Skeletal muscle cell (primary cell): ENCODE data around the gene PLGRKT.
"Not testable (repeated sequence)": the region's sequence is repeated elsewhere in the genome, so short reads cannot be mapped to it uniquely, and the experiment has no call there.

Source experiments
- DNase-seq: peaks from one replicate; pipeline ENCODE4 v3.0.0-alpha.2; 2010; ENCODE audit warnings: low read depth
- H3K4me3 ChIP-seq: 2 replicates; pipeline ENCODE4 v1.5.1; 2011; ENCODE audit warnings: low read depth, mild to moderate bottlenecking, control low read depth, low read length, moderate library complexity

PLGRKT gene

DNA sequence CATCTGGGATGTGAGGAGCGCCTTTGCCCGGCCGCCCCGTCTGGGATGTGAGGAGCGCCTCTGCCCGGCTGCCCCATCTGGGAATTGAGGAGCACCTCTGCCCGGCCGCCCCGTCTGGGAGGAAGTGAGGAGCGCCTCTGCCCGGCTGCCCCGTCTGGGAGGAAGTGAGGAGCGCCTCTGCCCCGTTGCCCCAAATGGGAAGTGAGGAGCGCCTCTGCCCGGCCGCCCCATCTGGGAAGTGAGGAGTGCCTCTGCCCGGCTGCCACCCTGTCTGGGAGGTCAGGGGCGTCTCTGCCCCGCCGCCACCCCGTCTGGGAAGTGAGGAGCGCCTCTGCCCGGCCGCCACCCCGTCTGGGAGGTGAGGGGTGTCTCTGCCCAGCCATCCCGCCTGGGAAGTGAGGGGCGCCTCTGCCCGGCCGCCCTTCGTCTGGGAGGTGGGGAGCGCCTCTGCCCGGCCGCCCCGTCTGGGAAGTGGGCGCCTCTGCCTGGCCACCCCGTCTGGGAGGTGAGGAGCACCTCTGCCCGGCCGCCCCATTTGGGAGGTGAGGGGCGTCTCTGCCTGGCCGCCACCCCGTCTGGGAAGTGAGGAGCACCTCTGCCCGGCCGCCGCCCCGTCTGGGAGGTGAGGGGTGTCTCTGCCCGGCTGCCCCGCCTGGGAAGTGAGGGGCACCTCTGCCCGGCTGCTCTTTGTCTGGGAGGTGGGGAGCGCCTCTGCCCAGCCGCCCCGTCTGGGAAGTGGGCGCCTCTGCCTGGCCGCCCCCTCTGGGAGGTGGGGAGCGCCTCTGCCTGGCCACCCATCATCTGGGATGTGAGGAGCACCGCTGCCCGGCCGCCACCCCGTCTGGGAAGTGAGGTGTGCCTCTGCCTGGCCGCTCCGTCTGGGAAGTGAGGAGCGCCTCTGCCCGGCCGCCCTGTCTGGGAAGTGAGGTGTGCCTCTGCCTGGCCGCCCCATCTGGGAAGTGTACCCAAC, 3.6 kb downstream of the PLGRKT start:
- not testable (repeated sequence) for H3K4me3 ChIP-seq, DNase-seq

DNA sequence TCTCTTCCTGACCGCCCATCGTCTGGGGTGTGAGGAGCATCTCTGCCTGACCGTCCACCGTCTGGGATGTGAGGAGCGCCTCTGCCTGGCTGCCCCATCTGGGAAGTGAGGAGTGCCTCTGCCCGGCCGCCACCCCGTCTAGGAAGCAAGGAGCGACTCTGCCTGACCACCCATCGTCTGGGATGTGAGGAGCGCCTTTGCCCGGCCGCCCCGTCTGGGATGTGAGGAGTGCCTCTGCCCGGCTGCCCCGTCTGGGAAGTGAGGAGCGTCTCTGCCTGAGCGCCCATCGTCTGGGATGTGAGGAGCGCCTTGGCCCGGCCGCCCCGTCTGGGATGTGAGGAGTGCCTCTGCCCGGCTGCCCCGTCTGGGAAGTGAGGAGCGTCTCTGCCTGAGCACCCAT, 4.4 kb downstream of the PLGRKT start:
- not testable (repeated sequence) for DNase-seq, H3K4me3 ChIP-seq

GRCh38 chr9:5432890-5433289, 4.8 kb downstream of the PLGRKT start:
- H3K4me3 ChIP-seq, DNase-seq: not testable (repeated sequence)

GRCh38 chr9:5430912-5431311, 6.8 kb downstream of the PLGRKT start:
- H3K4me3 ChIP-seq = no peak overlapping the region
- DNase-seq = no peak

GRCh38 chr9:5429873-5430564, 7.7 kb downstream of the PLGRKT start:
- H3K4me3 ChIP-seq = no peak overlapping the region
- no peak for DNase-seq

DNA sequence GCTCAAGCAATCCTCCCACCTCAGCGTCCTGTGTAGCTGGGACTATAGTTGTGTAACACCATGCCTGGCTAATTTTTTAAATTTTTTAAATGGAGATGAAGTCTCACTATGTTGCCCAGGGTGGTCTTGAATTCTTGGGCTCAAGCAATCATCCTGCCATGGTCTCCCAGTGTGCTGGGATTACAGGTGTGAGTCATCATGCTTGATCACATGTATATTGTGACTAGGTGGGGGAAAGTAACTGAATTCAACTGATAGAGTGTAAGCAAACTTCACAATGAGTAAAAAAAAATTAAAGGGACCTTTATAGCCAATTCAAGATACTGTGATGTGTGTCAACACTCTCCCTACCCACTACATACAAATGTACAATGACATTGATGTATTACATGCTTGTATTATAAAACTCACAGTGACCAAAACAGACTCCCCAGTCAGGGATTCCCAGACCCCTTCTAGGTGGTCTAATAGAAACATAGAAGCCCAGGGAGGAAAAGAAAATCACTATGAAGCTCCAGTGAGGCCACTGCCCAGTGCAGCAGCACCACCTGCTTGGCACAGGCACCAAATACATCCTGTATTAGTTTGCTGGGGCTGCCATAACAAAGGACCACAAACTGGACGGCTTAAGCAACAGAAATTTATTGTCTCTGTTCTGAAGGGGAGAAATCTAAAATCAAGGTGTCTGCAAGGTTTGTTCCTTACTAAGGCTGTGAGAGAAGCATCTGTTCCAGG, 8.8 kb downstream of the PLGRKT start:
- H3K4me3 ChIP-seq = no peak overlapping the region
- no peak for DNase-seq

DNA sequence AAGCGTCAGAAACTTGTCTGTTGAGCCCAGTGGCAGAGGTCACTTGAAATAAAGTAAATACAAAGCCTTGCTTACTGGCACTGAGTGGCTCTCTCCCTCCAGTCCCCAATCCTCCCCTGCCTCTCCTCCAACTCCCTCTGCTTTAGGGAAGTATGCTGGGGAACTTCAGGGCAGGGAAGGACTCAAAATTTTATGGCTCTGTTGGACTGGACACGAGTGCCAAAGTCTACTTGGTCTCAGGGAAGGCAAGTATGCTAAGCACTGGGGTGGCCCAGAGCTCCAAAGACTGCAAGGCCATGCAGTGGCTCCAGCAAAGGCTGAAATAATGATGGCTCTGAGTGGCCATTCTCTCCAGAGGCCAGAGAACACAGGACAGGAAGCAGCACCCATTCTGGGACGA, 9.6 kb downstream of the PLGRKT start:
- no peak overlapping the region for H3K4me3 ChIP-seq
- DNase-seq = no peak

GRCh38 chr9:5427005-5427404, 10.7 kb downstream of the PLGRKT start:
- DNase-seq = no peak
- H3K4me3 ChIP-seq = no peak overlapping the region

DNA sequence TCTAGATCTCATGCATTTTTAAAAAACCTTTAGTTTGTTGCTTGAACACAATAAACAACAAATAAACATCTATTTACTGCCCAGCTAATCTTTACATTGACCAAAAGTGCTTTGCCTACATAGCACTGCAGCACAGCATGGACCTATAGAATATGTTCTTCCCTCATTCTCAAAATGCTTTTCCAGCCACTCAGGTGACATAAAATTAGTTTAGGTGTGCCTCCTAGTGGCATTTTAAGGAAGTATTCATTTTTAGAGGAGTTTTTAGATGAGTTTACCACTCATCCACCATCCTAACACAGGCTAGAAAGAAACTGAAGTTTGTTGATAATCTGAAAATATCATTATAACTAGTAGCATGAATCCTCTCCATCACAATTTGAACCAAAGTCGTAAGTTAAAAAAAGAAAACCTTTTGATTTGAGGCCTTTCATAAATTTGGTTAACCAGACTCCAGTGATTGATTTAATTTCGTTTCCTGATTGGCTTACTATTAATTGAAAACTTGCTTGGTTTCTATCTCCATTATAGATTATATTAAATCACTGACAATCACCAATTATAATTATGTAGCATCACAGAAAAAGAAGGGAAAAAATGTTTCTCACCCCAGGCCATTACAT, 12.6 kb downstream of the PLGRKT start:
- no peak for DNase-seq
- no peak overlapping the region for H3K4me3 ChIP-seq

GRCh38 chr9:5422276-5422675, 15.4 kb downstream of the PLGRKT start:
- H3K4me3 ChIP-seq = no peak overlapping the region
- no peak for DNase-seq

DNA sequence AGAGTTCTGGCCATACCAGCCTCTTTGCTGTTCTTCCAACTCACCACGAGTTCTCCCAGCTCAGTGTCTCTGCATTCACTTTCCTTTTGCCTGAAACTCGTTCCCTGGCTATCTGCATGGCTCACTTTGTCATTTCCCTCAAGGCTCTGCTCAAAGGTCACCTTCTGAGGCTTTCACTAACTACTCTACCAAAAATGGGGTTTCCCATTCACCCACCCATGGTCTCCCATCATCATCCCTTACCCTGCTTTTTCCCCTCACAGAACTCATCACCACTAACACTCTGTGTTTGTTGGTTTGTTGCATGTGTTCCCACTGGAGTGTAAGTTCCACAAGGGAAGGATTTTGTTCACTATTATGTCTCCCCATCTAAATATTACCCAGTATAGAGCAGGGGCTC, 16.6 kb downstream of the PLGRKT start:
- no peak for DNase-seq
- H3K4me3 ChIP-seq = no peak overlapping the region

- H3K4me3 ChIP-seq = no peak overlapping the region
- no peak for DNase-seq
Measured at GRCh38 chr9:5419987-5420386, 17.7 kb downstream of the PLGRKT start.

GRCh38 chr9:5418481-5418880, 19.2 kb downstream of the PLGRKT start:
- no peak overlapping the region for H3K4me3 ChIP-seq
- no peak for DNase-seq

DNA sequence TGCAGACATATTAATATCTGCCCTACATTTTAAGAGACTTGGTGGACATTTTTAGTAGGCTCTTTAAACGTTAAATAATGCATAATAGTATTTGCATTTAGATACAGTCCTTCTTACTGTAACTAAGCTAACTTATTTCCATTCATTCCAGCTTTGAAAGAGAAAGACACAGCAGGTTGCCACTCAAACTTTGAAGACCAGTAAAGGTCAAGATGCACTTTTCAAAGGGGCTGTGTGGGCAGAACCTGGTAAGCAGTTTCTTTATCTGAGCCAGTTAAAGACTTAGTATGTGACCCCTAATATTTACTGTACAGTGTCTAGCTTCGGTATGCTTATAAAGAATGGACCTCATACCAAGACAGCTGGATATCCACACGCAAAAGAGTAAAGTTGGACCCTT, 20.8 kb downstream of the PLGRKT start:
- H3K4me3 ChIP-seq = no peak overlapping the region
- DNase-seq = no peak

DNA sequence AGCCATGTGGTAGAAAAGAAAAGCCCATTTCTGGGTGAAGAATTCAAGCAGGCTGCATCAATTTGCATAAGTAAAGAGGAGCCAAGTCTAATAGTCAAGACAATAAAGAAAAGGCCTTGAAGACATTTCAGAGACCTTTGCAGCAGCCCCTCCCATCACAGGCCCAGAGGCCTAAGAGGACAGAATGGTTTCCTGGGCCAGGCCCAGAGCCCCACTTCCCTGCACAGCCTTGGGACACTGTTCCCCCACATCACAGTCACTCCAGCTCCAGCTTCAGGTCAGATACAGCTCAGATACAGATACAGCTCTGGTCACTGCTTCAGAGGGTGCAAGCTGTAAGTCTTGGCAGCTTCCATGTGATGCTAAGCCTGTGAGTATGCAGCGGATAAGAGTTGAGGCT, 29.1 kb downstream of the PLGRKT start:
- H3K4me3 ChIP-seq = no peak overlapping the region
- no peak for DNase-seq

DNA sequence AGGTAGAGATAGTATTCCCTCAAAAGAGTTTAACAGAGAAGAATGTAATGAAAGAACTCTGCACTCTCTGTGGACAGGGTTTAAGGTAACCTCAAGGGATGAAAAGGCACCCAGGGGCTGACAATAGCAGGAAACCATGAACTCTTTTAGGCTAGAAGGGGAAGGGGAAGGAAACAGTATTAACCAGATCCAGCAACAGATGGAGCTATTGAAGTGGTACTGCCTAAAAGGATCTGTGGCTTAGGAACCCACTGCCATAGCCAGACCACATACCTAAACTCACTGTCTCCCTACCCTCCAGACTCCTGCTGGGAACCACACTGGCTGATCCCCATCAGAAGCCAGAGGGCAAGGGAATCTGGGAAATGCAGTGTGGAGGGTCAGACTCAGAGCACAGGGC, 35.5 kb downstream of the PLGRKT start:
- no peak for DNase-seq
- H3K4me3 ChIP-seq = no peak overlapping the region

DNA sequence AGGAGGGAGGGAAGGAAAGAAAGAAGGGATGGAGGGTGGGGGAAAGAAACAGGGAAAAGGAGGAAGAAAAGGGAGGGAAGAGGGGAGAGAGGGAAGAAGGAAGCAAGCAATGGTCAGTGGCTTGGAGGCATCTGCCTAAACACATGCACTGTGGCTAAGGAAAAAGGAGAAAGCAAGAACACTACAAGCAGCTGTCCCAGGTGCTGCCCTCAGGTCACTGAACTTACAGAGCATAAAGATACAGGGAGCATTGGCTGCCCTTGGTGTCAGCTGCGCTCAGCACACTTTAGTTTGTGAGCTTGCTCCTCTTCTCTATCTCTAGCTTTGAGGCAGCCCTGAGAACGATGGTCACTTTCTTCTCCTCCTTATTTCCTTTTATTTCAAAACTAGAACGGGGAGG, 40.2 kb downstream of the PLGRKT start:
- not testable (repeated sequence) for H3K4me3 ChIP-seq

DNA sequence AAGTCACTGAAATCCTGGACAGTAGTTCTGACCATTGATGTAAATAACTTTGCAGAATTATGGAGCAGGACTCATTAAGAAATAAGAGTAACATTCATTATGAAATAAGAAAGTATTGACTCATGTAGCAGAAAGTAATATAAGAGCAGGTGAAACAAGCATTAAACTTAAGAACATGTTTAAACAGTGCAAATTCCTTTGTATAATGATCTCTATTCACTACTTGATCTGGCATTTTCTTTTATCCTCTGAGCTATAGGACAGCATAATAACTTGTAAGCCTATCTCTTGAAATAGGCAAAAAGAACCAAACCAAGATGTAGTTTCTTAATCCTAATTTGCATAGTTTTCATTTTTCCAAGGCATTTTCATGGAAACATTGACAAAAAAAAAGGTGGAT, 42.3 kb downstream of the PLGRKT start:
- no peak for DNase-seq
- H3K4me3 ChIP-seq = no peak overlapping the region

More for the DNA sequence above, 40.2 kb downstream of the PLGRKT start:
- DNase-seq = not testable (repeated sequence)

DNA sequence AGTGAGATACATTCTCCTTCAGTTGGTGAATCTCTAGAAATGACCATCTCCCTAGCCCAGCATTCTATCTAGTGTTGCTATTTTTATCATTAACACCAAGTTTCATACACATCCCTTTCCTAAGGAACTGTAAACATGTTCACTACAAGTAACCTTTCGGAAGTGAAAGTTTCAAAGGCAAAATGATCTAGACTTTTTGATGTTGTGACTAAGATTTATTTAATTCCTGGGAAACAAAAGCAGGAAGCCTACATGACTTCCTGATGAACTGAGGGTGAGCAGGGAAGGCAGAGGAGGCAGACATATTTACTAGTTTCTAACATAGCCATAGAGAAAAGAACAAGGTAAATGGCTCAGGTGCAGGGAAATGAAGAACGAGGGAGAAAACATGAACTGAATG, 43.7 kb downstream of the PLGRKT start:
- DNase-seq = not testable (repeated sequence)

GRCh38 chr9:5393497-5393896, 44.2 kb downstream of the PLGRKT start:
- H3K4me3 ChIP-seq = no peak overlapping the region
- no peak for DNase-seq

More for the DNA sequence above, 43.7 kb downstream of the PLGRKT start:
- not testable (repeated sequence) for H3K4me3 ChIP-seq
